ENCODE data around the gene RXFP4.

DNA sequence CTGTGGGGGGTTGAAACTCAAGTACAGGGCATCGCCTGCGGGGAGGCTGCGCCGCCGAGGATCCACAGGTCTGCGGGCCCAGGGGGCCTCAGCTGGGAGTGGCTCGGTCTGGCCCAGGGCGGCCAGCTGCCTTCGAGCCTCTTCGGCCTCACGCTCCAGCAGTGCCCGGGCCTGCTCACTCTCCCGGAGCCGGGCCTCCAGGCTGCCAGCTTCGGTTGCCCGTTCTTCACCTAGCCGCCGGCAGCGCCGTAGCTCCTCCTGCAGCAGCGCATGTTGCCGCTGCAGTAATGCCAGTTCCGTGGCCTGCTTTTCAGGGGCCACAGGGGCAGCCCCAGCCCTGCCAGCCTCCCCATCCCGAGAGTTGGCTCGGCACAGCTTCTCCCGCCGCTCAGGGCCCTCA, 9.4 kb downstream of the RXFP4 start:
- TF ChIP-seq YY1 (IDR thresholded peaks at IDR 0.05; ENCODE audit: insufficient read depth, insufficient read length) (no peak), ZNF274 (IDR thresholded peaks at IDR 0.05; ENCODE audit: low read depth, low read length) (no peak)

Measured in NT2/D1 (cell line).